Measurements from ENCODE around the gene SAPCD2.

SAPCD2 gene

DNA sequence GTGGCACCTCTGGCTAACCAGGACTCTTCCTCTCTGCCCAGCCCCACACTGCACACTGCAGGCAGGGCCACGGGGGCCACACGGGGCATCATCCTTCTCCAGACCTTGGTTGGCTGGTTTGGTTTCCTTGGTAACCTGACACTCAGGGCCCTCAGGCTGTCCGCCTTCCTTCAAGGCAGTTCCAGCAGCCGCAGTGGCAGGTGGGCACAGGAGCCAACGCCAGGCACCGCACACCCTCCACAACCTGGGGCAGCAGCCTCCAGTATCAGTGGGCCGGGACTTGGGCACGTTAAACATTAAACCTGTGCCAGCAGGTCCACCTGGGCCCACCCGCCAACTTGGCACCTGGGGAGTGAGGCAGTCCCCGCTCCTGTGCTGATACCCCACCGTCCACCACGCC is 26.3 kb downstream of the SAPCD2 start:
- no peak for TF ChIP-seq ZNF384 (IDR thresholded peaks at IDR 0.05)
- no peak for TF ChIP-seq PKNOX1 (IDR thresholded peaks at IDR 0.05)
- TF ChIP-seq SUZ12 (IDR thresholded peaks at IDR 0.05), result no peak
- TF ChIP-seq FOXA1 (IDR thresholded peaks at IDR 0.05), result no peak
- no peak for TF ChIP-seq CTBP1 (IDR thresholded peaks at IDR 0.05; ENCODE audit: borderline replicate concordance)
- no peak for TF ChIP-seq FOXM1 (IDR thresholded peaks at IDR 0.05; ENCODE audit: borderline replicate concordance)
- no peak for TF ChIP-seq FOXK2 (IDR thresholded peaks at IDR 0.05)
- ChIA-PET CTCF (interaction anchor here (2.5 kb wide), 1 partner anchor 9 kb away, joined by 13 read pairs; no protein-coding TSS in a partner anchor), POLR2A (interaction anchor here (1.1 kb wide), 1 partner anchor 15 kb away, joined by 4 read pairs; no protein-coding TSS in a partner anchor)
- no peak for DNase-seq (ENCODE audit: extremely low spot score)

DNA sequence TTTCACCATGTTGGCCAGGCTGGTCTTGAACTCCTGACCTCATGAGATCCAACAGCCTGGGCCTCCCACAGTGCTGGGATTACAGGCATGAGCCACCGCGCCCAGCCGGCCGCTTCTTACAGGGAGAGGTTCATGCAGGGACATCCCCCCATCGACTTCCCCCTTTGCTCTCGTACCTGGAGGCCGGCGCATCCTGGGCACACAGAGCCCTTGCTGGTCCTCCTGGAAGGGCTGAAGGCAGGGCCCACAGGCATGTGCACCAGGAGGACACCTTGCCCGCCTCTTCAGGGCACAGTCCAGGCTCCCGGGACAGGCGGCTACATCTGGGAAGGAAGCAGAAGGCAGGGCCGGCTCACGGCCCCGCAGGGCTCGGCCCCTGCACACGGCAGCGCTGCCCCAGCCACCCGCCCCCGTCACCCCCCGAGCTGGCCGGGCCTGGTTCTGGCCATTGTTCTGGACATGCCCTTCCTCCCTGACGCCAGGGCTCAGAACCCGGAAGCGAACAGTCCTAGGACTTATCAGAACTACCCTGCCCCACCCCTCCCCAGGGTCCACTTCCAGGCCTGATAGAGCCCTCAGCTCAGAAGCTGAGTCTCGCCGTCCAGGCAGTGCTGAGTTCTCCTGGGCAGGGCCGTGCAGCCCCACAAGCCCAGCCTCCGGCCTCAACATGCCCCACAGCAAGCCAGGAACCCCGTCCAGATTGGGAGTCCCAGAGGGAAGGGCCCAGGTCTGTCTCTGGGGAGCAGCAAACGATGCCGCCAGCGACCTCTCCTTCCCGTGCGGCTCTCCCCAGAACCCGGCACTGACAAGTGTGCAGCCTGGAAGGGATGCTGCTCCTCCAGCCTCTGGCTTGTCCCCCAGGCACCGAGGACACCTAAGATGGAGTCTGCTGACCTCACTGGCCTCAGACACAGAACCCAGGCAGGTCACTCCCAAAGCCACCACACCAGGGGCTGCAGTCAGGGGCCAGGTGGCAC is 27.3 kb downstream of the SAPCD2 start:
- ChIA-PET POLR2A (no interaction called here), CTCF (interaction anchor here (2.5 kb wide), 1 partner anchor 8 kb away, joined by 13 read pairs; no protein-coding TSS in a partner anchor)
- no peak for DNase-seq (ENCODE audit: extremely low spot score)
- no peak for TF ChIP-seq ARNT (IDR thresholded peaks at IDR 0.05)
- TF ChIP-seq CTBP1 (IDR thresholded peaks at IDR 0.05; ENCODE audit: borderline replicate concordance), result no peak
- no peak for TF ChIP-seq TARDBP (IDR thresholded peaks at IDR 0.05)
- no peak for TF ChIP-seq PKNOX1 (IDR thresholded peaks at IDR 0.05)
- no peak for TF ChIP-seq LEF1 (IDR thresholded peaks at IDR 0.05; ENCODE audit: borderline replicate concordance)
- no peak for TF ChIP-seq FOXM1 (IDR thresholded peaks at IDR 0.05; ENCODE audit: borderline replicate concordance)
- TF ChIP-seq ZNF384 (IDR thresholded peaks at IDR 0.05), result no peak
- no peak for TF ChIP-seq FOXK2 (IDR thresholded peaks at IDR 0.05)
- no peak for TF ChIP-seq NFRKB (IDR thresholded peaks at IDR 0.05)
- TF ChIP-seq SP1 (IDR thresholded peaks at IDR 0.05), result no peak
- no peak for TF ChIP-seq ELF4 (IDR thresholded peaks at IDR 0.05)
- TF ChIP-seq SUZ12 (IDR thresholded peaks at IDR 0.05), result no peak
- TF ChIP-seq BHLHE40 (IDR thresholded peaks at IDR 0.05; ENCODE audit: borderline replicate concordance), result no peak
- no peak for TF ChIP-seq FOXA1 (IDR thresholded peaks at IDR 0.05)
- no peak for TF ChIP-seq HDGF (IDR thresholded peaks at IDR 0.05; ENCODE audit: borderline replicate concordance)
- TF ChIP-seq L3MBTL2 (conservative IDR thresholded peaks at IDR 0.05), result no peak

DNA sequence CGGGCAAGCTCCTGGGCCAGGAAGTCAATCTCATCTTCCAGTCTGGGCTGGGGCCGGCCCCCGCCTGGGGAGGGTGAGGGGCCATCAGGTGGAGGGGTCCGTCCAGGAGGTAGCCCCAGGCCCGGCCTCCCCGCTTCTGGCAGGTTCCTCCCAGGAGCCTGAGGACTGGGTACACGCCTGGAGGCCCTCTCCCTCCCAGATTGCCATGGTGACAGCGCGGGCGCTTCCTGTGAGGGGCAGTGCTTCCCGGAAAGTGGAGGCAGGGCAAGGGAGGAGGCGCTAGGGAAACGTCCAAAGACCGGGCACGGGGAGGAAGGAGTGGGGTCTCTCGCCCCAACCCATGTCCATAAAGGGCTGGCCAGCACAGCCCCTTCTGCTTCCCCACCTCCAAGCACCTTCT is 29.2 kb downstream of the SAPCD2 start:
- DNase-seq (ENCODE audit: extremely low spot score), result no peak
- no peak for TF ChIP-seq FOXA1 (IDR thresholded peaks at IDR 0.05)
- TF ChIP-seq ZNF384 (IDR thresholded peaks at IDR 0.05), result no peak
- TF ChIP-seq SP1 (IDR thresholded peaks at IDR 0.05), result no peak
- no peak for TF ChIP-seq SUZ12 (IDR thresholded peaks at IDR 0.05)
- no peak for TF ChIP-seq CTBP1 (IDR thresholded peaks at IDR 0.05; ENCODE audit: borderline replicate concordance)
- no peak for TF ChIP-seq TARDBP (IDR thresholded peaks at IDR 0.05)
- no peak for TF ChIP-seq HDGF (IDR thresholded peaks at IDR 0.05; ENCODE audit: borderline replicate concordance)
- TF ChIP-seq NFRKB (IDR thresholded peaks at IDR 0.05), result no peak
- TF ChIP-seq ELF4 (IDR thresholded peaks at IDR 0.05), result no peak
- no peak for TF ChIP-seq FOXM1 (IDR thresholded peaks at IDR 0.05; ENCODE audit: borderline replicate concordance)
- TF ChIP-seq L3MBTL2 (conservative IDR thresholded peaks at IDR 0.05), result no peak
- TF ChIP-seq FOXK2 (IDR thresholded peaks at IDR 0.05), result no peak
- TF ChIP-seq BHLHE40 (IDR thresholded peaks at IDR 0.05; ENCODE audit: borderline replicate concordance), result no peak
- TF ChIP-seq ARNT (IDR thresholded peaks at IDR 0.05), result no peak
- TF ChIP-seq PKNOX1 (IDR thresholded peaks at IDR 0.05), result no peak
- no peak for TF ChIP-seq LEF1 (IDR thresholded peaks at IDR 0.05; ENCODE audit: borderline replicate concordance)
- ChIA-PET CTCF (no interaction called here), POLR2A (no interaction called here)

- ChIA-PET CTCF (no interaction called here), POLR2A (no interaction called here)
- no peak for TF ChIP-seq TARDBP (IDR thresholded peaks at IDR 0.05)
- no peak for TF ChIP-seq LEF1 (IDR thresholded peaks at IDR 0.05; ENCODE audit: borderline replicate concordance)
- TF ChIP-seq FOXM1 (IDR thresholded peaks at IDR 0.05; ENCODE audit: borderline replicate concordance), result no peak
- TF ChIP-seq PKNOX1 (IDR thresholded peaks at IDR 0.05), result no peak
- TF ChIP-seq SP1 (IDR thresholded peaks at IDR 0.05), result no peak
- TF ChIP-seq ARNT (IDR thresholded peaks at IDR 0.05), result no peak
- TF ChIP-seq ZNF384 (IDR thresholded peaks at IDR 0.05), result no peak
- TF ChIP-seq BHLHE40 (IDR thresholded peaks at IDR 0.05; ENCODE audit: borderline replicate concordance), result no peak
- DNase-seq (ENCODE audit: extremely low spot score), result no peak
These were observed 29.8 kb downstream of the SAPCD2 start for GRCh38 chr9:137040568-137040967.

DNA sequence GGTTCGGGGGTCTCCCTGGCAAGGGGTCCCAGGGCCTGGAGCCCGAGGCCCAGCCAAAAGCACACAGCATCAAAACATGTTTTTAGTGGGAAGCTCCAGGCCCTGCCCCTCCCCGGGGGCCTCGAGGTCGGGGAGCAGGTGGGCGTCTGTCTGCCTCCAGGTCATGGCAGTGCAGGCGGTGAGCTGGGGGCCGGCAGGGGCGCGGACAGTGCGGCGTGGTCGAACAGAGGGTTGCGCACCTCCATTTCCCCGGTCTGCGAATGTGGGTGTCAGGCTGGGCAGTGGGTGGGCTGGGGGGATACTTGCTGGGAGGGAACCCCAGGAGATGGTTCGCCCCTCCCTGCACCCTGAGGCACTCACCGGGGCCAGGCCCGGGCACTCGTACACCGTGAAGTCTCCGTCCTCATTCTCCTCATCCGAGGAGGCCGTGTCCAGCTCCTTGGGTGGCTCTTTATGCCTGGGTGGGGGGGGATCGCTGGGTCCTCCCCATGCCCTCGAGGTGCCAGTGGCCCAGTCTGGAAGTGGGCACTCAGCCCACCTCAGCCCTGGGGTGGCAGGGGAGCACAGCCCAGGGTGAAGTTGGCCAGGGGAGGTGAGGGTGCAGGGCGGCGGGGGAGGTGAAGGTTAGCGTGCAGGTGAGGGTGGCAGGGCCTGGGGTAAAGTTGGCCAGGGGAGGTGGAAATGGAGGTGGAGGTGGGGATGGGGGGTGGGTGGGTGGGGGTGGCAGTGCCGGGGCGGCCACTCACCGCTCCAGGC is 30.6 kb downstream of the SAPCD2 start:
- no peak for TF ChIP-seq BHLHE40 (IDR thresholded peaks at IDR 0.05; ENCODE audit: borderline replicate concordance)
- no peak for DNase-seq (ENCODE audit: extremely low spot score)
- POLR2A ChIA-PET, result no interaction called here
- CTCF ChIA-PET, result no interaction called here
